T-helper 2 cell (primary cell): Measurements from ENCODE around the gene MYO10.
"Not testable (repeated sequence)": the region's sequence is repeated elsewhere in the genome, so short reads cannot be mapped to it uniquely, and the experiment has no call there.

Experiments used
- DNase-seq, 5 experiments: peaks; one replicate each; pipeline versions ENCODE4 v3.0.0 to v3.0.0-alpha.2; 2012 to 2022

MYO10 gene

DNA sequence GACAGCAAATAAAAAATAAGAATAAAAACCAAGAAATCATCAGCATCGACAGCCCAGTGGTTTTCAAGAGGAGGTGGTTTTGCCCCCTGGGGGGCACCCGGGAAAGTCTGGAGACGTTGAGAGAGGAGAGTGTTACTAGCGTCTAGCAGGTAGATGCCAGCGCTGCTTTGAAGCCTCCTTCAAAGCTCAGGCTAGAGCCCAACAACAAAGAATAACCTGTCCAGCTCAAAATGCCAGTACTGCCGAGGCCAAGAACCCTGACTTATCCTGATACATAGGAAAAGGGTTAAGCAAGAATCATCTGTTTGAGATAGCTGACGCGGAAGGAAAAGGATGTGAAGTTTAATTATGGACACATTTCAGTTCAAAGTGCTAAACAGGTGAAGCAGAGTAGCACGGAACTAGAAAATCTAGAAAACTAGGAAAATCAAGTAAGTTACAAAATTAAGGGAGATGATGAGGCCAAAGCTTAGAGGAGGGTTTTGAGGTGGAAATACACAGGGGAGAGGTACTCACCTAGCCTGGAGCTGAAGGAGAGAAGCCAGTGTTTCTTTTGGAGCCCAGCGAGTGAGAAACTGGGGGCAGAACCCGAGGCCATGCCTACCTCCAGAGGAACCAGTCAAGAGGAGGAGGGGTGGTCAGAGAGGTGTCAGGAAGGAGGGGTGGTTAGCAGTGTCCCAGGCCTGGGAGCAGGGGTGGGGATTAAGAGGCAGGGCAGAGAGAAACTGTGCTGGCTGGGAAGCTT, 198.3 kb downstream of the MYO10 start:
- no peak for DNase-seq

DNA sequence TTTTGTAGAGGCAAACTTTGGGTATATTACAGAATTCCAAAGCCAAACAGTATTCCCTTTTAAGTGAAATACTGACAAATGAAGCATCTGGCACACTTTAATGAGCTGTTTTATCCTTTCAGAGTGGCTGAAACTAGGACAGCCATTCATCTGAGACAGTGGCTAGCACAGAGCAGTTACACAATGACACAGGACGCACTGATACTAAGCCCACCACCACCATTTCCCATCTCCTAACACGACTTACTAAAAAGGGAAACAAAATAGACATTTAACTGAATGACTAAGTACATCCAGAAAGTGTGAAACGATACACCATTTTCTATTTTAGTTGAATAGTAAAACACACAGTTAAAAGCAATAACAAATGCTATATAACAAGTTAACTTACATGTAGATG, 198.9 kb downstream of the MYO10 start:
- DNase-seq = no peak

DNA sequence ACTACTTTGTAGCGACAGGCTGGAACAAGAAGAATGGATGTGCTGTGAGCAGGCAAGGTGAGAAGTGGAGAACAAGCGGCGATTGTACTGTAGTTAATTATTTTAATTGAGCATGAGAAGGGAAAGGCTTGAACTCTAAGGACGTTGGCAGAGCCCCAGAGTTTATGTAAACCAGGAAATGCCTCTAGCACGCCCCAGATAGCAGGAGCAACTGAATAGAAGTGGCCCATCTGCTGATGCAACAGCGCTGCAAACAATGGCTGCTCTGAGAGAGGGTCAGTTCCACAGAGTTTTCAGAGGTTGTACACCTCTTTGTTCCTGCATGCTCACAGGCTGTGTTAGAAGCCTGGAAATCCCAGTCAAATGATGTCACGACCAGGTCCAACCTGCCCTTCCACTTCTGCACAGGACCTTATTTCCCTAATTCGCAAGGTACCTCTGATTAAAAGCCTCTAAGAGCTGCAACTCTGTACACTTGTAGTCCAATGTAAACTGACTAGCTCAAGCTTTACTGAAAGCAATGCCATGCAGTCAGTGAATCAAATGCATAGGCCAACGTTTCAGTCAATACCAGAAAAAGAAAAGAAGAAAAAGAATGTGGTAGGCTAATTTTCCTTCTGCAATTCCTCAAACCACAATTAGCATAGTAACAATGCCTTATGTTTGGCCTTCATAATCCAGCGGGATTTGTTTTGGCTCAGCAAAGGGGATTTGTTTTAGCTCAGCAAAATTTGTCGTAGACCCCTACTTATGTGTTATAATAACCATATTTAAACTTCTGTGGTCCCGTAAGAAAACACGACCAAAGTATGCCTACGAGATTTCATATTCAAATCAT, 199.7 kb downstream of the MYO10 start:
- DNase-seq = no peak

DNA sequence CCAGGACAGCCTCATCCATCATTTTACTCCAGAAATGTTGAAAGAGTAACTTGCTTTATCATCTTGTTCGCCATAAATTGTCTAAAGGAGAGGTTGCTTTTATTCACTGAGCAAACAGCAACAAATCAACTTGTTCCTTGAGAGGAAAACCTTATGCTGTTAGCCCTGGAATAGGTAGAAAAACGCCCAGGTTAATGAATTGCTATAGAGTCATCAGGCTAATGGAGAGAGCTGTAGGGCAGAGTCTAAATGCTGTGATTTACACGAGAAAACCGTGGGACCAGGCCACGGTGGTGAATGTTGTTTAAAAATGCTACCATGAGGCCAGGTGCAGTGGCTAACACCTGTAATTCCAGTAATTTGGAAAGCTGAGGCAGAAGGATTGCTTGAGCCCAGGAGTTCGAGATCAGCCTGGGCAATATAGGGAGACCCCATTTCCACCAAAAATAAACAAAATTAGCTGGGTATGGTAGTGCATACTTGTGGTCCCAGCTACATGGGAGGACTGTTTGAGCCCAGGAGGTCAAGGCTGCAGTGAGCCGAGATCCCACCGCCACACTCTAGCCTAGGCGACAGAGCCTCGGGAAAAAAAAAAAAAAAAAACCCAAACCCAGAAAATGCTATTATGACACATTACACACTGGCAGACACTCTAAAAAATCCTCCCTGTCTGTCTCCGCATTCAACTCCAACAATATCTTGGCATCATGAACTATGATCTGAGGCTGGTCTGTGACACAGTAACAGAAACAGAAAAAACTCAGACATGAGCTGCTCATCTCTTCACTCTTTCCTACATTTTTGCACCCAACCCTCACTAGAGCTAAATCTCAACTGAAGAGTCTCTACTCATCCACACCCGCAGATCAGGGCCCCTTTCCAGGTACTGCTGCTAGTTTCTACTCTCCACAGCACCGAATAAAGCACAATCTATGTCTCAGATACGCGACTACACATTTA, 200.7 kb downstream of the MYO10 start:
- DNase-seq = no peak

DNA sequence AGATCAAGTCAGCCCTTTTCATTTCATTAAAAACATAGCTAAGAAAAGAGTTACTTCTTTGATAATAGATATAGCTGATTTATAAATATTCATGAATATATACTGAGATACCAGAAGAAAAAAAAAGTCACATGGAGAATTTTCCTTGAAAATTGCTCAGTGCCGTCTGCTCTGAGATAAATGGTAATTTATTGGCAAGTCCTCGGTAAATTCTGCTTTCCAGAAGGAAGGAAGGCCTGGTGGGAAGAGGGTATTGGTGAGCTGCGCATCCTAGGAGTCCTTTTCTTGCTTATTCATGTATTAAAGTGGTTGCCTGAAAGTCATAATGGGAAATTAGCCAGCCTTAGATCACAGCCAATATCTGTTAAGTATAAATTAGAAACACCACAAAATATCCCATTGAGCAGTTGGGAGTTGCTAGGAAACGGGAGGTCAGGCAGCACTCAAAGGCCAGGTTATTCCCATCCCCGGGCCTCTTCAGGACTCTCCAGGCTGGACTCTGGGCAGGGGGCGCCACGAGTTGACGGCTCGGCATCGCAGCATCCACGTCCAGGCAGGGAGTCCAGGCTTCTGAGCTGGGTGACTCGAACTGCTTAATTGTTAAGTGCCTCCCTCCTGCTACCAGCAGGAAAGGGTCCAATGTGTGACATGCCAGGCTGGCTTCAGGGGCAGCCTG, 202.6 kb downstream of the MYO10 start:
- DNase-seq = no peak

DNA sequence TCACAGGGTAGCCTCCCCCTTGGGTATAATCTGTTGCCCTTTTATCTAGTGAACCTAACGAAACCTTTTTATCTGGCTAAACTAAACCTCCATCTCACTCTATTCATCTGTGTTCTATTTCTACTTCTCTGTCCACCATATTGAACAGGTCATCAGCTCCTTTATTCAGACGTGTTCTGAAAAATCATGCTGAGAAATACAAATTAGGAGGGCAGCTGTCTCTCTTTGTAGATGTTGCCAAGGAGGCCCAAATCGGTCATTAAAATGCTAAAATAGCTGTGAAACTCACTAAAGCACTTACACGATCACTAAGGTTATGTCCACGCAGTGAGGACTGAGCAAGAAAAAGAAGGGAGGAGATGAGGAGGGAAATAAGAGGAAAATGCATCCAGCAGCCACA, 203.7 kb downstream of the MYO10 start:
- DNase-seq = no peak

DNA sequence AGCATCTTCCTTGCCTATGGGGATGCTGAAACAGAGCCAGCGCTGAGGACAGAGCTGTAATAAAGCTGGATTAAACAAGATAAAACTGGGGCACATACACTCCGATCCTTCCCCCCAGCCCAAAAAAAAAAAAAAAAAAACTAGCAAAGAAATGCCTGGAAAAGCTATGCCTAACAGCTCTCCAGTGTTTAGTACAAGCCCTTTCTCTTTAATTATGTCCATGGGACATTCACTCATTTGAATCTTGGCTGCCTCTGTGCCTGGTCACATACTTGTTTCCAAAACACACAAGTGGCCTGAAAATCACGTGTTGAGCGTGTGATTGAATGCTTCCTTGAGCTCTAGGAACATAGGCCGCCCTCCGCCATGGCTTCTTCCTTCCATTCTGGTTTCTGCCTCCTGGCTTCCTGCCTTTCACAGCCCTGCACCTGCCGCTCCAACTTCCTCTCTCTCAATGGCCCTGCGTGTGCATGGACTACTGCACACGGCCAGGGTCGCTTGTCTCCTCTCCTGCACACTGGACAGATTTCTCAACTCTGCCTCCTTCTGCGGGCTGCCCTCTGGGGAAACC, 208.2 kb downstream of the MYO10 start:
- DNase-seq = no peak

DNA sequence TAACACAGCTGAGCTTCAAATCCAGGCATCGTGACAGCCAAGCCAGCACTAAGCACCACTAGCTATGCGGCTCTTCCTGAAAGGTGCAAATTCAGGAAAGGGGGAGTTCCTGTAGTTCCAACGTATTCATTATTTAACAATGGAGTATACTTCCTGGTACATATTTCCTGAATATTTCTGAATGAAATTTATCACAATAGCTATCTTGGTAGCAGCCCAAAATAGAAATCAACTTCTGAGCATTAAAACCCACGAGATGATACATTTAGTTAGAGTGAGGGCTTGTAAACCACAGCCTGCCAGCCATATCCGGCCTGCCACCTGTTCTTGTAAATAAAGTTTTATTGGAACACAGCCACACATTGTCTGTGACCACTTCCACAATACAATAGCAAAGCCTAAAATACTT, 209.5 kb downstream of the MYO10 start:
- DNase-seq = peak in 1 of 5 experiments; percentile 82

DNA sequence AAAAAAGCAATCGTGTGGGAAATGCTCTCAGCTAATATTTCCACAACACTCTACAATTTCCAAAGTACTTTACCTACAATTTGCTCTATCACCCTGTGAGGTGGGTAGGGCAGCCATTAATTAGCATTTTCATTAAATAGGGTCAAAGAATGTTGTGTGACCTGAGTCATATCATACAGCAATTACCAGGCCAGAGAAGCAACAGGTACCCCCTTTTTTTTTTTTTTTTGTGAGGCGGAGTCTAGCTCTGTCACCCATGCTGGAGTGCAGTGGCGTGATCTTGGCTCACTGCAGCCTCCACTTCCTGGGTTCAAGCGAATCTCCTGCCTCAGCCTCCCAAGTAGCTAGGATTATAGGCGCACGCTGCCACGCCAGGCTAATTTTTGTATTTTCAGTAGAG, 210.5 kb downstream of the MYO10 start:
- no peak for DNase-seq

DNA sequence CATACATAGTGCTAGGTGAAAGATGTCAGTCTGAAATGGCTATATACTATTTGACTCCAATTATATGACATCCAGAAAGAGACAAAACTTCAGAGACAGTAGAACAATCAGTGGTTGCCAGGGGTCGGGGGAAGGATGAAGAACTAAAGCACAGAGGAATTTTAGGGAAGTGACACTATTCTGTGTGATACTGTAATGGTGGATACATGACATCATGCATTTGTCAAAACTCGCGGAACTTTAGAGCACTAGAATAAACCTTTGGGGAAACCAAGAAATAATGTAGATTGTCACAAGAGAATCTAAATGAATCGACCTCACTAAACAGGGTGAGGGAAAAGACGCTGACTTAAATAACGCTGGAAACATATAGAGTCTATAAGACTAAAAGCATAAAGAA, 212.3 kb downstream of the MYO10 start:
- DNase-seq = no peak

DNA sequence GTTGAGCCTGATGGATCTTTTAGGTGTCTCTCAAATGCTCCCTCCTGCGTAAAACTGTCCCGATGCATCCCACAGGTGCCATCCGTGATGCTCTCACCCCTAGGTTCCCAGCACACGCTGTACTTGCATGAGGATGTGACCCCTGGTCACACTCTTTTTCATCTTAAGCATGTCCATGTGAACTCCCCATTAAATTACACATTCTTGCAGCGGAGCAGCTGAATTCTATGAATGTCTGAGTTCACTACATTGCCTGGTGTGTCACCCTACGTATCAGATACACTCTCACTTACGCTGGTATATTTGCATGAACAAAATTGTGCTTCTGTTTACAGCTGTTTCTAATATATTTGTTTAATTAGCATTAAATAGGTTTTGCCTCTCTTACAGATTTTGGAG, 214.0 kb downstream of the MYO10 start:
- DNase-seq = no peak

DNA sequence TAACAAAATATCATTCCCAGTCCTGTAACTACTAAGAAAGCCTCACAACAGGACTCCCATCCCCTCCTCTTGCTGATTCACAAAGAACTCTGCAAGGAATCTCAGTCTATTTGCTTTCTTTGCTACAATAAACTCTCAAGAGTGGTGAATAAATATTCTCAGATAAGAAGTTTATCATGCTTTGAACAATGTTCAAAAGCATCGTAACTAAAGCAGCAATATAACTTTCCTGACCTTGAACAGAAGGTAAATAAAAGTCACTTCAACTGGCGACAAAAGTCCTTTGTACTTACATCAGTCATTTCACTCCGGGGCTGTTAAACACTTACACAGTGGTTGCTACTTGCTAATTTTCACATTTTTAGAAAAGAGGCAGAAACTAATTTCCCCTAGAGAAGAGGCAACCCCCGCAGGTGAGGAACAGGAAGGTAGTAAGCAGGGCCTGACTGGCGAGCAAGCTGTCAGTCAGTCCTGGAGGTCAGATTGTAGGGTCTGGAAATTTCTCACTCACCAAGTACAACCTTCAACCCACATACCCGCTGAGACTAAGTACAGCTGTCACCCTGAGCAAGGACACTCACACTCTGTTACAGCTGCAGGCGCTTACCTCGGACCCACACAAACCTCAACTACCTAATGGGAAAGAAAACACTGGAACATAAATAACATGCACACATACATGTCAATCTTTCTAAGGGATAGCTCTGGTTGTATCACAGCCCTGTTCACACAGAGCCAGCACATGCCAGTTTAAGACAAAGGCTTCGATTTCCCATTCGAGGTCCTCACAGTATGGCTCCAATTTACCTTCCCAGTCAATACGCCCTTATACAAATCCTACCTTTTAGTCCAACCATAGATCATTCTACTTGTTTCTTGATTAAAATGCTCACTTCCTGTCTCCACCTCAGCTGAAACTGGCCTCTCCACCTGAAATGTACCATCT, 214.7 kb downstream of the MYO10 start:
- no peak for DNase-seq

DNA sequence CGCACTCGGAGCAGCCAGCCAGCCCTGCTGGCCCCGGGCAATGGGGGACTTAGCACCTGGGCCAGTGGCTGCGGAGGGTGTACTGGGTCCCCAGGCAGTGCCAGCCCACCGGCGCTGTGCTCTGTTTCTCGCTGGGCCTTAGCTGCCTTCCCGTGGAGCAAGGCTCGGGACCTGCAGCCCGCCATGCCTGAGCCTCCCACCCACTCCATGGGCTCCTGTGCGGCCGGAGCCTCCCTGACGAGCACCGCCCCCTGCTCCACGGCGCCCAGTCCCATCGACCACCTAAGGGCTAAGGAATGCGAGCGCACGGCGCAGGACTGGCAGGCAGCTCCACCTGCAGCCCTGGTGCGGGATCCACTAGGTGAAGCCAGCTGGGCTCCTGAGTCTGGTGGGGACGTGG, 218.1 kb downstream of the MYO10 start:
- DNase-seq = not testable (repeated sequence)

DNA sequence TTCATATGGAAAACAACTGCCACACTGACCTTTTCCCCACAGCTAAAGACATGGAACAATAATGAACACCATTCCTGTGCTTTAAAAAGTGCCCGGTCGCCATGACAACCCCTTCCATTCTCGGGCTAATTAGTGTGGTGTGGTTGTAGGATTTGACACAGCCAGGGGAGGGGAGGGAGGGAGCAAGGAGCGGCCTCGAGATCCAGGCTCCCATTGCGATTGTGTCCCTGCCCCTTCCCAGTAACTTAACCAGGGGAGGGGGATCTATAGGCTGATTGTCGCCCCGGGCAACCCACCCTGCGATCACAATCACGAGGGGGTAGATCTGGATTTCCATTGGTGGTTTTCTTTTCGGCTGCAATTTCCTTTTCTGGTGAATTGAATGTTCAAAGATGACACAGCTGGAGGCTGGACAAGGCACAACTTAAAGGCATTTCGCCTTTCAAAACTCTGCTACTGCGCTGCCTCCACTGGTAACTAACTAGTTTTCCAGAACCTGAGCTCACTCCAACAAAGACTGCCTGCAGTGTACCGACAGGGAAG, 222.6 kb downstream of the MYO10 start:
- no peak for DNase-seq

DNA sequence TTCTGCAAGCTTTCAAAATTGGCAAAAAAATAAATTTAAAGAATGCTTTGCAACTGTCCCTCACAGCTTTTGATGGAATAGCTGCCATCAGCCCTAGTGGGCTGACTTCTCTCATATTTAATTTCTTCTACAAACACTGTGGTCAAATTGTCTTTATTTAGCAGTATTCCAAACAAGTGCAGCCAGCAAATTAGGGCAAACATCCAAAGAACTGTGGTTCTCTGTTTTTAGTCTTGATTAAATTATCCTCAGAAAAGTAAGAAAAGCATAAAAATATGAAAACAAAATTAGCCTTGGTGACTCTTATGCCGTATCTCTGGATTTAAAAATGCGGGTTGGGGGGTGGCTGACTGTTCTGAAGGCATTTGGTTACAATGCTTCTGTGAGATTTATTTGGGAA, 223.5 kb downstream of the MYO10 start:
- no peak for DNase-seq

DNA sequence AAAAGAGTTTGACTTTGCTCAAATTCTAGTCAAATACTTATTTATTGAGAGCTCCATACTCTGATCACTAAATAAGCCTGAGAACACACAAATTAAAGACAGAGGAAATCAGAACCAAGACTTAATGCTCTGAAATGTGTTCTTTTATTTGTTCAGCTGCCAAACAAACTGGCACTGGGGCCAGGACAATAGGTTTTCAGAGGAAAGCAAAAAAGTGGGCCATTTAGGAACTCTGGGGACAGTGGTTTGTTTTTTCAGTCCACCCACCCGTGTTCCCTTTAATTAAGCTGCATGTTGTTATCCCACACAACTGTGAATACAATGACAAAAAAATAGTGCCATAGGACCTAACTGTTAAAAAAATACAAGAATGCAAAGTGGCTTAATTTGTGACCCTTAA, 223.9 kb downstream of the MYO10 start:
- DNase-seq = no peak

DNA sequence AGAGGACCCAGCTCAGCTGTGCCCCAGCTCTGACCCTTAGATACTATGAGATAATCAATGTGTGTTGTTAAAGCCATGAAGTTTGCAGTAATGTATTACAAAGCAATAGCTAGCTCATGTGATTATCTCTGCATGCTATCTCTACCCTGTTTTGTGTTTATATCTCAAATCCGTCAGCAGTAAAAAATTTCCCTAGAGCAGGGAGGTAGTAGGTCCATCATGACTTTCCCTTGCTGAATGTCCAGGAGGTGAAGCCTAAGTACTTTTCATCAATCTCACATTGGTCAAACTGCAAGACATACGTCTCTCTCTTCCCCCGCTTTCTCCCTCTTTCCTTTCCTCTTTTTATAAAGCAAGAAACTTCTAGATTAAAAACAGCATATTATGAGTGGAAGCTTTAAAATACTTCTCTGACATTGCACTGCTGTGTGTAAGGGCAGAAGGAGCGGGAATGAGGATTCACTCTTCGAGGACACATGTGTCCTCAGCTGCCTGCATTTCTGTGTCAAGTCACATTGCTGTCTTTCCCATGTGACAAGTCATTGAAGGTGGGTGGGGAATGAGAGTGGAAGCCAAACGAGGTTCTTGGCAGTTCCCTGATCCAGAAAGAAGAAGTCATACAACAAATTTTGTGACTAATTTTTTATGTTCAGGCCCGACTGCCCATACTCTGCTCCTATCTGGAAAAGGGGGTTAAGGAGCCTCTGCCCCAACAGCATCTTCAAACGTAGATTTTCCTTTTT, 226.2 kb downstream of the MYO10 start:
- DNase-seq = no peak

DNA sequence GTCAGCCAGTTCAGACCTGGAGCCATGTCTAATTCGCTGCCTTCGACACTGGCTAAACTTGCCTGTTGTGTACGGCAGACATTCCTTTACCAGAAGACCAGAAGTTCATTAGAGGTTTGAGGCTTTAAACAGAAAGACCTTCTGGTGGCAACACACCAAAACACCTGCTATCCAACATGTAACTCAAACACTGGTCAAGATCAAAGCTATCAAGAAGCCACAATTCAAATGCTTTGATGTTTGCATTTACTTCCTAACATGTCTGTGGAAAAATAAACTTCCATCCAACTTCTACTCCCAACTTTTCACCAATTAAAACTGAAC, 228.3 kb downstream of the MYO10 start:
- DNase-seq = no peak

DNA sequence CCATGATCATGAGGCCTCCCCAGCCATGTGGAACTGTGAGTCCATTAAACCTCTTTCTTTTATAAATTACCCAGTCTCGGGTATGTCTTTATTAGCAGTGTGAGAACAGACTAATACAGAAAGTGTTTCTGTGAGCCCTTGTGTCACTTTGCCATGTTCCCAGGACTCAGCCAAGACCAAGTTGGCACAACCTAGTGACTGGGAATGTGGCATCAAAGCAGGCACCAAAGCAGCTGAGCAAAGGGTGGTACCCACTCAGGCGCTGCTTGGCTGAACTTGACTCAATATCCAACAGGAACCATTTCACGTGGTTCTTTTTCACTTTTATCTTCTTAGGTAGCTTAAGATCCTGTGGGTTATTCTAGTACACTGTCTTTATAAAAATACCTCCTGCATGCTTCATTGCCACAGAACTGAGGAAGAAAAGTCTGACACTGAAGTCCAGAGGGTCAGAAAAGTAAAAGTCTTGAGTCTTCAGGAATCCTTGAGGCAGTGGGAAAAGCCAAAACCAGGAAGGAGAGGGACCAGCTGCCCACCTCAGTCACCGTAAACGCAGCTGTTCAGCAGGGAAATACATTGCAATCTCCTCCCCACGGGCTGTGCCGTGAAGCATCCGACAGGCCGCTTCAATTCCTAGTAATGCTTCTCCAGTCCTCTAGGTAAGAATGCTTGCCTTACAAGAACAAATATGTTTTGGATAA, 228.8 kb downstream of the MYO10 start:
- DNase-seq = no peak
